ENCODE data around the gene CARNS1.

DNA sequence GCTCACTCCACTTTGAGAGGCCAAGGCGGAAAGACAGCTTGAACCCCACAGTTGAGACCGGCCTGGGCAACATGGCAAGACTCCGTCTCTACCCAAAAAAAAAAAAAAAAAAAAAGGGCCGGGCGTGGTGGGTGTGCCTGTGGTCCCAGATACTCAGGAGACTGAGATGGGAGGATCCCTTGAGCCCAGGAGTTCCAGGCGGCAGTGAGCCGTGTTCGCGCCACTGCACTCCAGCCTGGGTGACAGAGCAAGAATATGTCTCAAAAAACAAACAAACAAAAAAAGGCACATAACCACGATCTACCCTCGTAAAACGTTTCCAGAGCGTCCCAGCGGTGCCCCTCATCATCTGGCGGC lies 24.6 kb upstream of the CARNS1 start:
- TF ChIP-seq, protein P1, sequence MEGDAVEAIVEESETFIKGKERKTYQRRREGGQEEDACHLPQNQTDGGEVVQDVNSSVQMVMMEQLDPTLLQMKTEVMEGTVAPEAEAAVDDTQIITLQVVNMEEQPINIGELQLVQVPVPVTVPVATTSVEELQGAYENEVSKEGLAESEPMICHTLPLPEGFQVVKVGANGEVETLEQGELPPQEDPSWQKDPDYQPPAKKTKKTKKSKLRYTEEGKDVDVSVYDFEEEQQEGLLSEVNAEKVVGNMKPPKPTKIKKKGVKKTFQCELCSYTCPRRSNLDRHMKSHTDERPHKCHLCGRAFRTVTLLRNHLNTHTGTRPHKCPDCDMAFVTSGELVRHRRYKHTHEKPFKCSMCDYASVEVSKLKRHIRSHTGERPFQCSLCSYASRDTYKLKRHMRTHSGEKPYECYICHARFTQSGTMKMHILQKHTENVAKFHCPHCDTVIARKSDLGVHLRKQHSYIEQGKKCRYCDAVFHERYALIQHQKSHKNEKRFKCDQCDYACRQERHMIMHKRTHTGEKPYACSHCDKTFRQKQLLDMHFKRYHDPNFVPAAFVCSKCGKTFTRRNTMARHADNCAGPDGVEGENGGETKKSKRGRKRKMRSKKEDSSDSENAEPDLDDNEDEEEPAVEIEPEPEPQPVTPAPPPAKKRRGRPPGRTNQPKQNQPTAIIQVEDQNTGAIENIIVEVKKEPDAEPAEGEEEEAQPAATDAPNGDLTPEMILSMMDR (IDR thresholded peaks at IDR 0.05): no peak
- no peak for TF ChIP-seq POLR2AphosphoS5 (IDR thresholded peaks at IDR 0.05; ENCODE audit: insufficient read depth in 1 of 2, low read depth in 1 of 2)
- no peak for TF ChIP-seq POLR2A (IDR thresholded peaks at IDR 0.05)
